K562 (cell line): ENCODE measurements around the gene SND1. TPM values are rescaled to one million over a fixed set of nuclear protein-coding genes. Genes with fewer than 3 reads are reported as not detected.
A peak's percentile ranks its signal among the peaks of the same experiment; 100 is the strongest.

Source experiments
- ATAC-seq: fragments of 200-7000 bp; cut with Tn5 transposase; 3 replicates; pipeline ENCODE4 v1.9.1; 2020; ENCODE audit warnings: moderate library complexity
- BruUV-seq: library from RNA; stranded (reverse); fragments of 400-500 nt; replicated peaks from 2 replicates; lab custom pipeline; 2021; lab: Mats Ljungman, UMichigan
- CTCF ChIA-PET: fragments of 300-600 bp; formaldehyde crosslinking; extraction: SDS; loops from one replicate; lab custom pipeline; 2021; ENCODE audit warnings: low intra/inter-chr PET ratio; lab: Yijun Ruan, JAX
- POLR2A ChIA-PET: fragments of 300-600, 350-650 bp; sonication (Branson Sonifier 250); formaldehyde crosslinking; extraction: SDS; loops from one replicate; lab custom pipeline; 2021; ENCODE audit warnings: antibody characterized with exemption, inconsistent platforms; lab: Yijun Ruan, JAX
- DNase-seq, 4 experiments: peaks; one replicate each; pipeline versions ENCODE4 v3.0.0 to v3.0.0-alpha.2; 2011 to 2018; ENCODE audit warnings: low spot score in 3 of 4, mixed read lengths in 3 of 4; ENCODE audit errors: extremely low read depth in 1 of 4
- FAIRE-seq: peaks from 2 replicates; lab custom pipeline; 2011; peaks lifted over from hg19 to GRCh38; lab: Jason Lieb, UNC
- H2AFZ ChIP-seq: 2 replicates; pipeline ENCODE4 v1.6.0; 2011; ENCODE audit warnings: low read depth, low read length, control low read depth, inconsistent platforms
- H3K27ac ChIP-seq: fragments of 200-600 bp; 3 replicates; pipeline ENCODE4 v1.8.0; 2011; ENCODE audit warnings: low read depth, mild to moderate bottlenecking, control low read depth, inconsistent platforms, low read length, moderate library complexity, mixed read lengths; ENCODE audit errors: extremely low read depth
- H3K27me3 ChIP-seq, 2 experiments: fragments of 300-600 bp in 1 of 2; 2 replicates in 1 of 2; 3 replicates in 1 of 2; pipeline versions ENCODE4 v1.6.0 to v1.8.0; 2011; ENCODE audit warnings: inconsistent platforms in 2 of 2, low read length in 2 of 2, mild to moderate bottlenecking in 1 of 2, mixed read lengths in 1 of 2, moderate library complexity in 1 of 2; ENCODE audit not compliant: control insufficient read depth in 2 of 2, insufficient read depth in 2 of 2
- H3K36me3 ChIP-seq: fragments of 300-600 bp; 3 replicates; pipeline ENCODE4 v1.8.0; 2011; ENCODE audit warnings: mild to moderate bottlenecking, low read length, inconsistent platforms; ENCODE audit not compliant: control insufficient read depth, insufficient read depth
- H3K4me1 ChIP-seq, 2 experiments: fragments of 200-600 bp in 1 of 2; replicated peaks in 1 of 2; 2 replicates in 1 of 2; 3 replicates in 1 of 2; pipeline versions ENCODE4 v1.5.1 to v1.8.0; 2011; ENCODE audit warnings: inconsistent platforms in 2 of 2, low read length in 2 of 2, mild to moderate bottlenecking in 1 of 2, mixed read lengths in 1 of 2, moderate library complexity in 1 of 2; ENCODE audit not compliant: control insufficient read depth in 2 of 2, insufficient read depth in 2 of 2
- H3K4me2 ChIP-seq: 2 replicates; pipeline ENCODE4 v1.6.1; 2011; ENCODE audit warnings: low read length, control low read depth, inconsistent platforms, mixed read lengths; ENCODE audit not compliant: insufficient read depth
- H3K4me3 ChIP-seq: fragments of 200-600 bp; sonication (generic), shearing (Covaris generic); 2 replicates; pipeline ENCODE4 v1.5.1; 2016; ENCODE audit warnings: control low read depth, inconsistent platforms
- H3K79me2 ChIP-seq: fragments of 200-600 bp; 3 replicates; pipeline ENCODE4 v1.8.0; 2011; ENCODE audit warnings: low read length, inconsistent platforms; ENCODE audit not compliant: control insufficient read depth, insufficient read depth
- H3K9ac ChIP-seq, 2 experiments: 2 replicates each; pipeline versions ENCODE4 v1.6.0 to v1.6.1; 2011; ENCODE audit warnings: low read depth in 2 of 2, low read length in 2 of 2, control low read depth in 1 of 2, inconsistent platforms in 1 of 2, mild to moderate bottlenecking in 1 of 2, mixed read lengths in 1 of 2; ENCODE audit not compliant: insufficient read depth in 1 of 2
- H3K9me1 ChIP-seq: one replicate; pipeline ENCODE4 v1.6.0; 2011; ENCODE audit warnings: inconsistent platforms, mild to moderate bottlenecking, low read length, moderate library complexity; ENCODE audit not compliant: control insufficient read depth, insufficient read depth
- H3K9me3 ChIP-seq: replicated peaks from 2 replicates; pipeline ENCODE4 v1.5.1; 2011; ENCODE audit warnings: low read depth, low read length, inconsistent platforms; ENCODE audit not compliant: control insufficient read depth, insufficient read depth
- H4K20me1 ChIP-seq: replicated peaks from 2 replicates; pipeline ENCODE4 v1.6.1; 2011; ENCODE audit warnings: low read length, inconsistent platforms, mixed read lengths; ENCODE audit not compliant: control insufficient read depth, insufficient read depth
- C11orf30 ChIP-seq: fragments of 450-650 bp; IDR thresholded peaks from 2 replicates; pipeline ENCODE4 v1.6.1; 2016; ENCODE audit warnings: low read depth, mild to moderate bottlenecking
- FOXA3 ChIP-seq, 2 experiments: fragments of 450-650 bp in 1 of 2; sonication (generic) in 1 of 2; formaldehyde crosslinking; IDR thresholded peaks in 1 of 2; conservative IDR thresholded peaks in 1 of 2; 2 replicates each; pipeline versions ENCODE4 v1.4.0 to v1.8.0; 2020 to 2022; ENCODE audit warnings: mild to moderate bottlenecking in 2 of 2, missing genetic modification reagents in 1 of 2
- MAFF ChIP-seq: IDR thresholded peaks from 2 replicates; pipeline ENCODE4 v1.6.1; 2012; ENCODE audit warnings: low read length, improper control_type of control experiment
- MAFG ChIP-seq: fragments of 450-650 bp; conservative IDR thresholded peaks from 2 replicates; pipeline ENCODE4 v1.6.1; 2016; ENCODE audit warnings: missing genetic modification characterization, missing compliant biosample characterization
- NFRKB ChIP-seq: fragments of 450-650 bp; IDR thresholded peaks from 2 replicates; pipeline ENCODE4 v1.6.1; 2016; ENCODE audit warnings: low read depth
- POLR2AphosphoS5 ChIP-seq: IDR thresholded peaks from 2 replicates; pipeline ENCODE4 v1.6.1; 2011; ENCODE audit warnings: mild to moderate bottlenecking, low read depth, low read length, moderate library complexity; ENCODE audit not compliant: control insufficient read depth, insufficient read depth
- RAD51 ChIP-seq: fragments of 450-650 bp; IDR thresholded peaks from 2 replicates; pipeline ENCODE4 v1.7.1; 2016; ENCODE audit warnings: low read depth, mild to moderate bottlenecking, borderline replicate concordance
- SPI1 ChIP-seq: IDR thresholded peaks from 2 replicates; pipeline ENCODE4 v1.6.1; 2011; ENCODE audit warnings: low read depth, low read length, control low read depth, borderline replicate concordance
- TCF7 ChIP-seq: sonication (generic); IDR thresholded peaks from 2 replicates; pipeline ENCODE4 v1.6.1; 2016; ENCODE audit warnings: antibody characterized with exemption, borderline replicate concordance
- ZNF239 ChIP-seq: fragments of 250-450 bp; sonication (Bioruptor Pico); IDR thresholded peaks from 2 replicates; pipeline ENCODE4 v1.4.0; 2020; ENCODE audit warnings: mild to moderate bottlenecking
- ZNF263 ChIP-seq: sonication (generic); formaldehyde crosslinking; IDR thresholded peaks from 2 replicates; pipeline ENCODE4 v1.8.0; 2022; ENCODE audit warnings: mild to moderate bottlenecking, missing genetic modification reagents, borderline replicate concordance
- ZNF316 ChIP-seq: fragments of 450-650 bp; IDR thresholded peaks from 2 replicates; pipeline ENCODE4 v1.6.1; 2016
- ZNF431 ChIP-seq: sonication (generic); formaldehyde crosslinking; IDR thresholded peaks from 2 replicates; pipeline ENCODE4 v1.8.0; 2022; ENCODE audit warnings: mild to moderate bottlenecking, missing genetic modification reagents
- ZNF668 ChIP-seq: fragments of 250-450 bp; sonication (Bioruptor Pico); IDR thresholded peaks from 2 replicates; pipeline ENCODE4 v1.8.0; 2022; ENCODE audit warnings: mild to moderate bottlenecking, inconsistent platforms
- WGBS: fragments of 100-300 bp; shearing (Covaris generic); methylation state at CpG from one replicate; pipeline ENCODE4 v1.1.6; 2016; ENCODE audit warnings: low coverage, mixed read lengths; ENCODE audit not compliant: insufficient coverage; ENCODE audit errors: missing lambda C conversion rate; 5-methylcytosine and 5-hydroxymethylcytosine counted together
- in situ Hi-C: fragments of 300-500 bp; cut with MboI; formaldehyde crosslinking; loops from 4 replicates; pipeline ENCODE4 v1.15.0; 2018; ENCODE audit warnings: inconsistent platforms, mixed read lengths
- intact Hi-C: fragments of 100-400 bp; cut with micrococcal nuclease; formaldehyde crosslinking; loops from 2 replicates; pipeline ENCODE4 v1.14.2; 2022
- polyA plus RNA-seq, 8 experiments: library from polyadenylated mRNA; depleted of rRNA in 4 of 8; stranded (reverse) in 5 of 8; unstranded in 3 of 8; fragments of >200 nt; fragmentation: Nextera tagmentation in 2 of 8; fragmentation: Illumina TruSeq in 1 of 8; extraction: Ambion mirVana in 2 of 8; extraction: Trizol in 1 of 8; gene quantifications; 2 replicates each; pipeline versions ENCODE4 v1.2.1 to v1.2.3, GENCODE V29; 2011 to 2014; ENCODE audit warnings: inconsistent platforms in 1 of 8, missing spikeins in 1 of 8
- total RNA-seq, 7 experiments: library from RNA; depleted of rRNA in 6 of 7; stranded (reverse); fragments of >200 nt in 6 of 7; fragmentation: Illumina TruSeq in 2 of 7; extraction: Trizol in 2 of 7; gene quantifications; 2 replicates each; pipeline versions ENCODE4 v1.2.1 to v1.2.3, GENCODE V29; 2011 to 2021; ENCODE audit warnings: low replicate concordance in 1 of 7

SND1 gene
- total and polyA plus RNA-seq, 9 of the 15 experiments (the other 6 are each of a cell fraction or from before 2014, with no cell fraction given): 46.5 to 307 (median 191) TPM

GRCh38 chr7:127658970-127659630 lies 7.1 kb downstream of the SND1 start:
- Histone ChIP-seq H3K4me1 (peaks cover 0 to 33% of the 10 kb centered on the region in 2 experiments; a peak in 3 of 5 replicates), H3K4me3 (no peak overlapping the region), H3K79me2 (peaks cover 100% of the 10 kb centered on the region), H3K27me3 (no peaks in the 10 kb centered on the region), H2AFZ (no peak overlapping the region), H3K9me3 (no peaks in the 10 kb centered on the region), H3K4me2 (no peak overlapping the region), H3K36me3 (peaks cover 98% of the 10 kb centered on the region), H3K9me1 (peaks cover 21% of the 10 kb centered on the region), H3K9ac (no peak overlapping the region), H4K20me1 (peaks cover 69% of the 10 kb centered on the region), H3K27ac (no peak overlapping the region)
- in situ Hi-C loops: no loop called here
- intact Hi-C loops: no loop called here
- DNase-seq (no peak), ATAC-seq (no peak), FAIRE-seq (peak; percentile 15)
- ChIA-PET POLR2A (no interaction called here), CTCF (no interaction called here)
- TF ChIP-seq NFRKB: no peak
- no peak for TF ChIP-seq ZNF431 (CRISPR knock-in tag)
- 0 out of 4 replicates have a peak, but pooled peaks of 1 of the 2 experiments have one; percentile 14 for TF ChIP-seq FOXA3 (CRISPR knock-in tag; conservative IDR thresholded peaks at IDR 0.05 in 1 of 2, IDR thresholded peaks at IDR 0.05 in 1 of 2)
- TF ChIP-seq C11orf30: peak; percentile 55
- TF ChIP-seq ZNF668: no peak
- TF ChIP-seq POLR2AphosphoS5: no peak
- 0 out of 2 replicates have a peak, but pooled peaks have one; percentile 11 for TF ChIP-seq ZNF239 (CRISPR knock-in tag)
- peak; percentile 16; the same call in 1 of the 2 replicates for TF ChIP-seq MAFF
- peak; percentile 81; the same call in 1 of the 2 replicates for TF ChIP-seq SPI1
- peak; percentile 39 for TF ChIP-seq ZNF316
- TF ChIP-seq RAD51: no peak
- peak; percentile 39 for TF ChIP-seq MAFG (tag)
- TF ChIP-seq TCF7: no peak
- TF ChIP-seq ZNF263 (CRISPR knock-in tag): no peak
- 67% methylated on average over 3 of the region's 3 CpGs for WGBS
- BruUV-seq: no TSS peak
